ENCODE measurements around the gene DSC3. TPM values are rescaled to one million over a fixed set of nuclear protein-coding genes. Genes with fewer than 3 reads are reported as not detected.

DSC3 gene

DNA sequence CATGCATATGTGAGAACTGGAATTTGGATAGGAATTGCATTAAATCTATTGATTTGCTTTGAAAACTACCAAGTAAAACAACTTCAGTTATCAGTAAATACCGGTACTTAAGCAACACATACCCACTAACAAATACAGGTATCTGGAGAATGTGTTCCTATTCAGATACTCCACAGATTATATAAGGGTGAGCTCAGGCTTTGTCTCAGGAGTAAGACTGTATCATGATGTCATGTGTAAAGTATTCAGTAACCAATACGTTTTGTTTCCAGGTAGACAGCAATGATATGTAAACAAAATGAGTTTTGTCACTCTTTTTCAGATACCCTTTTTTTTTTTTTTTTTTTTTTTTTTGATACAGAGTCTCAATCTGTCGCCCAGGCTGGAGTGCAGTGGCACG lies 74.8 kb downstream of the DSC3 start:
- Histone ChIP-seq H3K4me3 (ENCODE audit: low read length) (no peak overlapping the region), H3K9me3 (replicated peaks; ENCODE audit: low read length) (no peaks in the 10 kb centered on the region), H3K36me3 (ENCODE audit: insufficient read depth, low read length) (no peaks in the 10 kb centered on the region), H3K4me1 (ENCODE audit: control insufficient read depth, insufficient read depth, low read length) (no peaks in the 10 kb centered on the region), H3K4me2 (ENCODE audit: low read length) (no peak overlapping the region), H3K9ac (ENCODE audit: low read depth, low read length) (no peak overlapping the region), H3K27me3 (ENCODE audit: control insufficient read depth, insufficient read depth, low read length) (no peaks in the 10 kb centered on the region)

DNA sequence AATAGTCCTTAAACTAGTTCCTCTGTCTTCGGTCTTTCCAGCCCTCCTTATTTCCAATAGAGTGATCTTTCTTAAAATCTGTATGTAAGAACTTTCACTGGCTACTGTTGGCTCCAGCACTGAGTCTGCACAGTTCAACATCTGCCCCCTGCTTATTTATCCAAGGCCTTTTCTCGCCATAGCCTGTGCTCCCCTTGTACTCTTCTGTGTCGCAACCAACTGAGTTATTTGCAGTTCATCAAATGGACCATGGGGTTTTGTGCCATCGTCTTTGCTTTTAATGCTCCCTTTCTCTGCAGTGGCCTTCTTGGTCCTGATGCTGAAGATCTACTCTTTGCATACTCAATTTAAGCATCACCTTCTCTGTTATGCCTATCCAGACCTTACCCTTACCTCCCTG lies 77.3 kb downstream of the DSC3 start:
- Histone ChIP-seq H3K27me3 (ENCODE audit: control insufficient read depth, insufficient read depth, low read length) (no peaks in the 10 kb centered on the region), H3K4me2 (ENCODE audit: low read length) (no peak overlapping the region), H3K36me3 (ENCODE audit: insufficient read depth, low read length) (no peaks in the 10 kb centered on the region), H3K4me3 (ENCODE audit: low read length) (no peak overlapping the region), H3K4me1 (ENCODE audit: control insufficient read depth, insufficient read depth, low read length) (no peaks in the 10 kb centered on the region), H3K9me3 (replicated peaks; ENCODE audit: low read length) (no peaks in the 10 kb centered on the region), H3K9ac (ENCODE audit: low read depth, low read length) (no peak overlapping the region)

DNA sequence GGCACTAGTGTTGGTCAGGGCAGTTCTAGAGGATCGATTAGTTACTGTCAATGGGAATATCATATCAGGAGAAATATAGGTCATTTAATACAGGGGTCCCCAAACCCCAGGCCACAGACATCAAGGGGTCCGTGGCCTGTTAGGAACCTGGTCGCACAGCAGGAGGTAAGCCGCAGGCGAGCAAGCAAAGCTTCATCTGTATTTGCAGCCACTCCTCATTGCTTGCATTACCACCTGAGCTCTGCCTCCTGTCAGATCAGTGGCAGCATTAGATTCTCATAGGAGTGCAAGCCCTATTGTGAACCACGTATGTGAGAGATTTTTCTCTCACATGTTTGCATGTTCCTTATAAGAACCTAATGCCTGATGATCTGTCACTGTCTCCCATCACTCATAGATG lies 81.9 kb downstream of the DSC3 start:
- Histone ChIP-seq H3K9me3 (replicated peaks; ENCODE audit: low read length) (no peaks in the 10 kb centered on the region), H3K4me2 (ENCODE audit: low read length) (no peak overlapping the region), H3K9ac (ENCODE audit: low read depth, low read length) (no peak overlapping the region), H3K36me3 (ENCODE audit: insufficient read depth, low read length) (no peaks in the 10 kb centered on the region), H3K27me3 (ENCODE audit: control insufficient read depth, insufficient read depth, low read length) (no peaks in the 10 kb centered on the region), H3K4me3 (ENCODE audit: low read length) (no peak overlapping the region), H3K4me1 (ENCODE audit: control insufficient read depth, insufficient read depth, low read length) (no peaks in the 10 kb centered on the region)

DNA sequence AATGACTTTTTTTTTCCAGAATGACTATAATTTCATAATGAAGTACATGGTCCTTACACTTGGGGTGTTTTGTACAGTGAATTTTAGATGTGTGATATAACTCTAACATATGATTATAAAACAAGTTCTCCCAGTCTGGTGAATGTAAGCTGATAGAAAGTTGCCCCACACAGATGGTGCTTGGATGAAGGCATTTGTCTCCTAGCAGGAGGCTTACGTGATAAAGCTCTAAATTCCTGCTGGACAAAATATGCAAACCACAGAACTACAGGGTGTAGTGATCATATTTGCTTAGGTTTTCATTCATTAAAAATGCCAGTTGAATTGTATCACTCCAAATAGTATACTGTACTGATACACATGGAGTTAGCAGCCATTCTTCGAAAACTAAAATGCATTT lies 85.5 kb downstream of the DSC3 start:
- Histone ChIP-seq H3K9ac (ENCODE audit: low read depth, low read length) (no peak overlapping the region), H3K4me2 (ENCODE audit: low read length) (no peak overlapping the region), H3K27me3 (ENCODE audit: control insufficient read depth, insufficient read depth, low read length) (no peaks in the 10 kb centered on the region), H3K4me1 (ENCODE audit: control insufficient read depth, insufficient read depth, low read length) (no peaks in the 10 kb centered on the region), H3K4me3 (ENCODE audit: low read length) (no peak overlapping the region), H3K36me3 (ENCODE audit: insufficient read depth, low read length) (no peaks in the 10 kb centered on the region), H3K9me3 (replicated peaks; ENCODE audit: low read length) (no peaks in the 10 kb centered on the region)

DNA sequence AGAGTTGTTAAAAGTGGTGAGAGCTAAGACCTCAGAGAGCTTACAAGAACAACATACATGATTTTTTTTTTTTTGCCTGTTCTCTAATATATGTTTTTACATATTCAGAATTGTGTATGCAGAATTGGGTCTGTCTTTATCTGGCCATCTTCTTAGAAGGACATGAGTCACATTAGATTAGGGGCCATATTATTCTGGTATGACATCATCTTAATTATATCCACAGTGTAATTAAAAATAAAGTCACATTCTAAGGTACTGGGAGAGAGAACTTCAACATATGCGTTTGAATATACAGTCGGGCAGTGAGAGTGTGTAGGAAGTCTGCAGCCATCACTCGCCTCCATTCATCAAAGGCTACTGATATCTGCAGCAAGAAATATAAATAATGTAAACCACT lies 88.3 kb downstream of the DSC3 start:
- H3K4me2 ChIP-seq (ENCODE audit: low read length): no peak overlapping the region
- no peak overlapping the region for H3K4me3 ChIP-seq (ENCODE audit: low read length)
- no peak overlapping the region for H3K9ac ChIP-seq (ENCODE audit: low read depth, low read length)
- no peaks in the 10 kb centered on the region for H3K4me1 ChIP-seq (ENCODE audit: control insufficient read depth, insufficient read depth, low read length)
- no peaks in the 10 kb centered on the region for H3K9me3 ChIP-seq (replicated peaks; ENCODE audit: low read length)
- H3K36me3 ChIP-seq (ENCODE audit: insufficient read depth, low read length): no peaks in the 10 kb centered on the region
- no peaks in the 10 kb centered on the region for H3K27me3 ChIP-seq (ENCODE audit: control insufficient read depth, insufficient read depth, low read length)

DNA sequence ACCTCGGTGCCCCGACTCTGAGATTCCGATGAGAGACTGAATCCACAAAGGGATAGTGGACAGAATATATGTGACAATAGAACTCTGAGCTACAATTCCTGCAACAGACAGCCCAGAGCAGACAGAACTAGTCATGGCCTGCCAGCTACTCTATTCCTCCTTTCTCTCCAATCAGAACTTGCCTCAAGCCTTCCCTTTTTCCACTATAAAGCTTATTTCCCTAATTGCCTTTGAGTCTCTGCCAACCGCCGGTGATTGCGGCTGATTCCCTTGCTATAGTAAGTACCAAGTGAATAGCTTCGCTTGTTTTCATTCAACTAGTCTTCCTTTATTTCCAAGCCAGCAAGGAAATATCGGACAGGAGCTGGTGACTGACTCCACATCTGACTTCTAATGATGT lies 96.8 kb downstream of the DSC3 start:
- peaks cover 2% of the 10 kb centered on the region for H3K9me3 ChIP-seq (replicated peaks; ENCODE audit: low read length)
- no peak overlapping the region for H3K9ac ChIP-seq (ENCODE audit: low read depth, low read length)
- no peak overlapping the region for H3K4me2 ChIP-seq (ENCODE audit: low read length)
- no peaks in the 10 kb centered on the region for H3K36me3 ChIP-seq (ENCODE audit: insufficient read depth, low read length)
- no peaks in the 10 kb centered on the region for H3K27me3 ChIP-seq (ENCODE audit: control insufficient read depth, insufficient read depth, low read length)
- no peak overlapping the region for H3K4me3 ChIP-seq (ENCODE audit: low read length)
- no peaks in the 10 kb centered on the region for H3K4me1 ChIP-seq (ENCODE audit: control insufficient read depth, insufficient read depth, low read length)

DNA sequence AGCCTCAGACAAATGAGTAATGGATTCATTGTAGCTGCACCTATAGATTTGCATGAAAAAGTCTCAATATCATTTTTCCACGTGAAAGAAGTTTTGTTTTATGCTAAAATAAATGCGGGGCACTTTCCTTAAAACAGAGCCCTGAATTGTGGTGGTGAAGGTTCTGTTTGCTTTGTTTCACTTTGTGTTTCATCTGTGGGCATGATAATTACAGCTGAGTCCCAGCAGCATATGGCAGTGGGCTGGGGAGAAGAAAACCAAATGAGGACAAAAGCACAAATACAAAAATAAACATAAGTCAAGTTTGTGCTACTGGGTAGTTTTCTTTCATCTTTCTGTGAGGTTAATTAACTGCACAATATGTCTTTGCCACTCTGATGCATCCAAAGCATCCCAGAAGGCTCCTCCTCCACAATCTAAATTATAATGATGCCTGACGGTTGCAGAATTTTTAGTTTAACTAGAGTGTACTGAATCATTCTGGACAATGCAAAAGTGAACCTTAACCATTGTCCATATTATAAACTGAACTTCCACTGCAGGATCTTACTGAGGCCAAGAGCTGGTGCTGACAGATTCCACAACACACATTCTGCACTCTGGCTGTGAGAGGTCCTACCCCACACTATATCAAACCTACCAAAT lies 97.6 kb downstream of the DSC3 start:
- H3K9ac ChIP-seq (ENCODE audit: low read depth, low read length): no peak overlapping the region
- no peak overlapping the region for H3K4me2 ChIP-seq (ENCODE audit: low read length)
- H3K36me3 ChIP-seq (ENCODE audit: insufficient read depth, low read length): no peaks in the 10 kb centered on the region
- H3K4me1 ChIP-seq (ENCODE audit: control insufficient read depth, insufficient read depth, low read length): no peaks in the 10 kb centered on the region
- H3K9me3 ChIP-seq (replicated peaks; ENCODE audit: low read length): peaks cover 2% of the 10 kb centered on the region
- no peaks in the 10 kb centered on the region for H3K27me3 ChIP-seq (ENCODE audit: control insufficient read depth, insufficient read depth, low read length)
- no peak overlapping the region for H3K4me3 ChIP-seq (ENCODE audit: low read length)

DNA sequence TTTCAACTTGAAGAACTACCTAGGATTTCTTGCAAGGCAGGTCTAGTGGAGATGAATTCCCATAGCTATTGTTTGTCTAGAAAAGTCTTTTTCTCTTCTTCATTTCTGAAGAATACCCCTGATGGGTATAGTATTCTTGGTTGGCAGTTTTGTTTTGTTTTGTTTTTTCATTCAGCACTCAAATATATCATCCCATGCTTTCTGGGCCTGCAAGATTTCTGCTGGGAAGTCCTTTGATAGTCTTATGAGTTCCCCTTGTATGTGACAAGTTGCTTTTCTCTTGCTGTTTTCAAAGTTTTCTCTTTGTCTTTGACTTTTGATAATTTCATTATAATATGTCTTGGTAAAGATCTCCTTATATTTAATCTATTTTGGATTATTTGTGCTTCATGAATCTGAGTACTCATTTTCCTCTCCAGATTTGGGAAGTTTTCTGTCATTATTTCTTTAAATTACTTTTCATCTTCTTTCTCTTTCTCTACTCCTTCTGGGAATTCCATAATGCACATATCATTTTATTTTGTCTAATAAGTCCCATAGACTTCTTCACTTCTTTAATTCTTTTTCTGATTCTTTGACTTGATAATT lies 101.5 kb downstream of the DSC3 start:
- H3K4me3 ChIP-seq (ENCODE audit: low read length): no peak overlapping the region
- H3K4me2 ChIP-seq (ENCODE audit: low read length): no peak overlapping the region
- no peaks in the 10 kb centered on the region for H3K27me3 ChIP-seq (ENCODE audit: control insufficient read depth, insufficient read depth, low read length)
- H3K4me1 ChIP-seq (ENCODE audit: control insufficient read depth, insufficient read depth, low read length): no peaks in the 10 kb centered on the region
- H3K36me3 ChIP-seq (ENCODE audit: insufficient read depth, low read length): no peaks in the 10 kb centered on the region
- no peak overlapping the region for H3K9ac ChIP-seq (ENCODE audit: low read depth, low read length)
- H3K9me3 ChIP-seq (replicated peaks; ENCODE audit: low read length): peaks cover 2% of the 10 kb centered on the region

Small RNAs within 50 kb of the gene (small RNA-seq; reads per million reads assigned to genes)
- gene RNU6-857P: not detected

Data from skeletal muscle satellite cell (primary cell).